ENCODE results near the gene ELF4.

ELF4 gene

DNA sequence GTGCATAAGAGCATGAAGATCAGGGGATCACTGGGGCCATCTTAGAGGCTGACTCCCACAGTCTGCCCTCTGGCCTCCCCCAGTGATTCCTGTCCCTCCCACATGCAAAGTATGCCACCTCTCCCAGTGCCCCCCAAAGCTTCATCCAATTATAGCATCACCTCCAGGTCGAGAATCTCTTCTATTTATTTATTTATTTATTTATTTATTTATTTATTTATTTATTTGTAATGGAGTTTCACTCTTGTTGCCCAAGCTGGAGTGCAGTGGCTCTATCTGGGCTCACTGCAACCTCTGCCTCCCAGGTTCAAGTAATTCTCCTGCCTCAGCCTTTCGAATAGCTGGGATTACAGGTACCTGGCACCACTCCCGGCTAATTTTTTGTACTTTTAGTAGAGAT, 77.7 kb downstream of the ELF4 start:
- no peak for DNase-seq

DNA sequence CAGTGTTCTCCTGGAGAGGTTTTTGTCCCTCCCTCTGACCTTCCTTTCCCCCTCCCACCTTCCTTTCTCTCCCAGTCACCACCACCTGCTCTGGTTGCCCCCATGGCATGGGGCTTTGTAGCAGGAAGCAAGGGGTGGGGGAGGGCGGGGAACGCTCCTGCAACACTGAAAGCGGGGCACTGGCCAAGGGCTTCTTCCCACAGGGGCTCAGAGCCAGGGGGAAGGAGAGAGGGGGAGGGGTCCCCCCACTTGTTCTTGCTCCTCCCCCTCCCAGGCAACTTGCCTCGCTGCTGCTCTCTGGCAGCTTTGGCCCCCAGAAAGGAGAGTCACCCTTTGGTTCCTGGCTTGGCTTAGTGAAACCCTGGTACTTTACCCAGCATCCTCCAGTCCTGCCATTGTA, 79.5 kb downstream of the ELF4 start:
- DNase-seq: no peak

DNA sequence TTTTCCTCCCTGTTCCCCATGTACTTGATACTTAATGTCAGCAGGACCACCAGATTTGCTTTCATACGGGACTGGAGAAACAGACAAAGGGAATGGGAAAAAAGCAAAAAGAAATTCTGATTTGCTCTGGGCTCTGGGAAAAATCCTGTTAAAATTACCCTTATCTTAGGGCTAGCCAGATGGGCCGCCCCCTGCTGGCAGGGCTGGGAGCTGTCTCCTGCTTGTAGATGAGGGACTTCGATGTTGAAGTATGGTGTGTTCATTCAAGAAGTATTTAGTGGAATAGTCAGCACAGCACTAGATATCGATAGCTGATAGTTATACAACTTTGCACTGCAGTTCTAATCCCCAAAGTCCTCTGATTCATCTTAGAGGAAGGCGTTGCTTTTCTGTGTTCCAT, 82.1 kb downstream of the ELF4 start:
- DNase-seq: no peak

DNA sequence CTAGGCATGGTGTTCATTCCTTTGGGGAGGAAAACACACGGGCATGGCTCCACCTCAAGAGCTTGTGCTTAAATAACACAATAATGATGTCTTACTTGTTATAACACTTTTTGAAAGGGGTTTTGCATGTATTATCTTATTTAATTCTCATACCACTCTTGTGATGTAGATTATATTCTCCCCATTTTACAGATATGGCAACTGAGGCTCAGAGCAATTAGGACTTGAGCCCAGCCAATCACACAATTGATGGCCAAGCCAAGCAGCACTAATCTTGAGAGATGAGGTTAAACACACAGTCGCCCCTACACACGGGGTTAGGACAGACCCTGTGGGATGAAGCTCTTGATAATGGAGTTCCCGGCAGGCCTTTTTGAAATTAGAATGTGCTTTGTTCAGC, 82.7 kb downstream of the ELF4 start:
- DNase-seq: no peak

DNA sequence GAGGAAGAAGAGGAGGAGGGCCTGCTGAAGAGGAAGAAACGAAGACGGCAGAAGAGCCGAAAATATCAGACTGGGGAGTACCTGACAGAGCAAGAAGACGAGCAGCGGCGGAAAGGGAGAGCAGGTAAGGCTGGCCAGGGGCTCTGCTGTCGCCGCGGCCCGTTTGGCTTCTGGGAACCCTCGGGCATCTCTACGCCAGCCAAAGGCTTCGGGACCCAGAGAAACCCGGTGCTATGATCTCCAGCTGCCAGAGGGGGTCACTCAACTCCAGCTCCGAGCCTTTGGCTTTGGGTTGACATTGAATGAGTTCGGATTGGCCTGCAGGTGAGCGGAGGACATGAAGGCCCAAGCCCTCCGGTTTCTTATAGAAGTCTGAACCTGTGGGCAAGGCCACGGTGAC, 85.0 kb downstream of the ELF4 start:
- DNase-seq: no peak

DNA sequence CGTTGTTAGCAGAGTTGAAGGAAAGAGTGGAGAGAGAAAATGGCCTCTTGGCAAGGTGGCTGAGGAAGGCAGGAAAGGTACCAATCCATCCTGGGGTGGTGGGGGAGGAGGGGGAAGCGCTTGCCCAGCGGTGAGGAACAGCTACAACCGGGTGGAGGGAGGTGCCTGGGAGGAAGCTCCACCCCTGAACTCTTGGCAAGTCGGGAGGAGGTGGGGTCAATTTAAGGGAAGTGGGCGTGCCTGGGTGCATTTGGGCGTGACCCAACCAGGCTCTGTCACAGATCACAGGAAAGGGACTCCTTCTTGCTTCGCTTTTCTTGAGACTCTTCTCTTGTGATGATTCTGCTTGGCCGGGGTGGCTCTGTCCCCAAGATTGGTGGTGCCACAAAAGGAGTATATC, 86.2 kb downstream of the ELF4 start:
- no peak for DNase-seq

DNA sequence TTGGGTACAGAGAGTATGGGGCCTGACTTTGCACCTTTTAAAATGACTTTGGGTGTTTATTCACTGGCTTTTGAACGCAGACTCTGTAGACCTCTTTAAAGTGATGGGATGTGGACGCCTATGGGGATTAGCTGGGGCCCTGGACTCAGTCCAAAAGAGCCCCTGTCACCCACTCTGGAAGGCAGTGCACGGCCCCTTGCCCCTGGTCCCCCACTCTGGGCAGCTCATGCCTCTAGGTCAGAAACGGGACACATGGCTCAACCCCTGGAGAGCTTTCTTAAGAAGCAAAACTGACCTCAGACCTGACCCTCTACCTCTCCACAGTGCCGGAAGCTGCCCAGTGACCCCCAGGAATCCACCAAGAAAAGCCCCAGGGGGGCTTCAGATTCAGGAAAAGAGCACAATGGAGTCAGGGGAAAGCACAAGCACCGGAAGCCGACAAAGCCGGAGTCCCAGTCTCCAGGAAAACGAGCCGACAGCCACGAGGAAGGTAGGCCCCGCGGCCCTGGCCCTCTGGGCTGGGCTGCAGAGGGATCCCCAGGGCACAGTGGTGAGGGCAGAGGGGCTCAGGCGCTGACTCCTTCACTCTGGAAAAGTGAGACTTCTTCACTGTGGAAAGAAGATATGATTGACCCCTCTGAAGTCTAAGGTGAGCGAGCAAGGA, 89.5 kb downstream of the ELF4 start:
- DNase-seq: no peak

DNA sequence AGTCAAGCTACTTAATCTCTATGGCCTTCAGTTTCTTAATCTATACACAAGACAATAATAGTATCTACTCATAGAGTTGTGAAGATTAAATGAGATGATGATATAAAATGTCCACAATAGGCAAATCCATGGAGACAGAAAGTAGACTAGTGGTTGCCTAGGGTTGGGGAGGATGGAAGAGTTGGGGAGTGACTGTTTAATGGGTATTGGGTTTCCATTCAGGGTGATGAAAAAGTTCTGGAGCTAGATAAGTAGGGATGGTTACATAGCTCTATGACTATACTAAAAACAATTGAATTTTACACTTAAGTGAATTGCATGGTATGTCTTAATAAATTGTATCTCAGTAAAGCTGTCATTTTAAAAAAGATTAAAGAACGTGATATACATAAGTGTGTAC, 92.2 kb downstream of the ELF4 start:
- DNase-seq: no peak

DNA sequence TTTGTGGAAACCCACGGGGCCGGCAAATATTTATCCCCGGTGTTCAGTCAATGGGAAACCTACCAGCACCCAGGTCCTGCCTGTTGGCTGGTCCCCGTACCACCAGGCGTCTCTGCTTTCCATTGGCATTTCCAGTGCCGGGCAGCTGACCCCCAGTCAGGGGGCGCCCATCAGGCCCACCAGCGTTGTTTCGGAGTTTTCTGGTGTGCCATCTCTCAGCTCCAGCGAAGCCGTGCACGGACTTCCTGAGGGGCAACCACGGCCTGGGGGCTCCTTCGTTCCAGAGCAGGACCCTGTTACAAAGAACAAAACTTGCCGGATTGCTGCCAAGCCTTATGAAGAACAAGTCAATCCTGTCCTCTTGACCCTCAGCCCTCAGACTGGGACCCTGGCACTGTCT, 95.1 kb downstream of the ELF4 start:
- no peak for DNase-seq
